Fibroblast of peridontal ligament (primary cell): ENCODE measurements around the gene SP140L.
"Not testable (repeated sequence)": the region's sequence is repeated elsewhere in the genome, so short reads cannot be mapped to it uniquely, and the experiment has no call there.

Experiments
- DNase-seq: peaks from one replicate; pipeline ENCODE4 v3.0.0-alpha.2; 2010; ENCODE audit errors: extremely low read depth

SP140L gene

GRCh38 chr2:230418341-230419016, 91.5 kb downstream of the SP140L start:
- peak; percentile 66 for DNase-seq

- no peak for DNase-seq
These were observed 92.2 kb downstream of the SP140L start for GRCh38 chr2:230419181-230419580.

- DNase-seq, result no peak
These were observed 95.2 kb downstream of the SP140L start for GRCh38 chr2:230422149-230422548.

GRCh38 chr2:230423851-230424458, 97.0 kb downstream of the SP140L start:
- DNase-seq, result peak; percentile 75

- no peak for DNase-seq
These were observed 98.4 kb downstream of the SP140L start for GRCh38 chr2:230425377-230425776.

DNA sequence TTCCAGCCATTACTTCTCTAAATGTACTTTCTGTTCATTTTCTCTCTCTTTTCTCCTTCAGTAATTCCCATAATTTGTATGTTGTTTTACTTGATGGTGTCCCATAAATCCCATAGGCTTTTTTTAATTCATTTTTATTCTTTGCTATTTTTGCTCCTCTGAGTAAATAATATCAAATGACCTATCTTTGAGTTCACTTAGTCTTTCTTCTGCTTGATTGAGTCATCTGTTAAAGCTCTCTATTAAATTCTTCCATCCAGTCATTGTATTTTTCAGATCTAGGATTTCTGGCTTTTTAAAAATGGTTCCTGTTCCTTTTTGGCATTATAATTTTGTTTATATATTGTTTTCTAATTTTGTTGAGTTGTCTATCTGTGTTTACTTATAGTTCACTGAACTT, 102.5 kb downstream of the SP140L start:
- no peak for DNase-seq

DNA sequence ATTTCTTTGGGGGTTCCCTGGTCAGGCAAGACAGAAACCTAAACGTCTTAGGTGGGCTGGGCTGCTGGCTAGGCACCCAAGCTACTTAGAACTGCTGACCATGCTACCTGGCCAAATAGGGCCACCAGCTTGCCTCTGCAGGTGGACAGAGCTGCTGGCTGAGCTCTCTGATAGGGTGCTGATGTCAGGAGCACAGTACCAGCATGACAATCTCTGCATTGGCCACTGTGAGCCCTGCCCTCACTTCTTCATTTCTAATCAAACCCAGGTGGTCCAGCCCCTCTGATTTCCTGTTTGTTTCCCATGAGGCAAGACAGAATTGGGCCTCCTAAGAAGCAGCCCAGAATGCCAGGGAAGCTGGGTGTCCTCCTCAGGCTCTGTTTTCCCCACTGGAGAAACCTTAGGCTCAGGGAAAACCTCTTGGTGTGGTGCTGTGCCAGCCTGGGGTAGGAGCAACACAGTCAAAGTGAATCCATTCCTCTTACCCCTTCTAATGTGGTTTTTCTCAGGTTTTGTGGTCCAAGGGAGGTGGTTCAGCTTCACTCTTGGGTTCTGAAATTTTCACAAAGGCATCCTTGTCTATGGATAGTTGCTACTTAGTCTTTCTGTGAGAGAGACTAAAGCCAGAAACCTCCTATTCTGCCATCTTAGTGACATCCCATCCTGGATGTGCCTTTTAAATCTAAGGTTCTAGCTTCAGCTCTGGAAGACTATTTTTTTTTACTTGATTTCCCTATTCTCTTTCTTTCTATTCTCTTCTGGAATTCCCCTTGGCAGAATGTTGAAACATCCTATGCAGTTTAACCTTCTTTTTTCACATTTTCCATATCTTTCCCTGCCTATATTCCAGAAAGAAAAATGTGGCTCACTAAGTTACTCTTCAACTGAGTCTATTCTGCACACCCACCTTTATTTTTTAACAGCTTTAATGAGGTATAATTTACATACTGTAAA, 104.2 kb downstream of the SP140L start:
- no peak for DNase-seq

- DNase-seq, result no peak
These were observed 107.8 kb downstream of the SP140L start for GRCh38 chr2:230434677-230435324.

DNA sequence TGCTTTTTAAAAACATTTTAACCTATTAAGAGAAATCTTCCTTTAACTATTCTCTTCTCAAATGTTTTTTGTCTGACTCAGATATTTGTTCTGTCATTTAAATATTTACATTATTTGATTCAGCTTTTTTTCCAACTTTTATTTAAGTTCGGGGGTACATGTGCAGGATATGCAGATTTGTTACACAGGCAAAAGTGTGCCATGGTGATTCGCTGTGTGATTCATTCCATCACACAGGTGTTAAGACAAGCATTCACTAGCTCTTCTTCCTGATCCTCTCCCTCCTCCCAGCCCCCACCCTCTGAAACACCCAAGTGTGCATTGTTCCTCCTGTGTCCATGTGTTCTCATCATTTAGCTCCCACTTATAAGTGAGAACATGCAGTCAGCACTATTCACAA, 108.4 kb downstream of the SP140L start:
- DNase-seq, result no peak

DNA sequence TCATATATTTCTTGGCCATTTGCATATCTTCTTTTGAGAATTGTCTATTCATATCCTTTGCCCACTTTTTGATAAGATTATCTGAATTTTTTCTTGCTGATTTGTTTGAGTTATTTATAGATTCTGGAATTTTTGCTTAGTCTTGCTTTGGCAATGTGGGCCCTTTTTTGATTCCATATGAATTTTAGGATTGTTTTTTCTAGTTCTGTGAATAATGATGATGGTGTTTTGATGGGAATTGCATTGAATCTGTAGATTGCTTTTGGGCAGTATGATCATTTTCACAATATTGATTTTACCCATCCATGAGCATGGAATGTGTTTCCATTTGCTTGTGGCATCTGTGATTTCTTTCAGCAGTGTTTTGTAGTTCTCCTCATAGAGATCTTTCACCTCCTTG, 112.1 kb downstream of the SP140L start:
- DNase-seq, result not testable (repeated sequence)

GRCh38 chr2:230439590-230439989, 112.6 kb downstream of the SP140L start:
- DNase-seq, result no peak

GRCh38 chr2:230441227-230441897, 114.4 kb downstream of the SP140L start:
- DNase-seq, result peak; percentile 94

GRCh38 chr2:230443541-230443940, 116.5 kb downstream of the SP140L start:
- peak; percentile 64 for DNase-seq

DNA sequence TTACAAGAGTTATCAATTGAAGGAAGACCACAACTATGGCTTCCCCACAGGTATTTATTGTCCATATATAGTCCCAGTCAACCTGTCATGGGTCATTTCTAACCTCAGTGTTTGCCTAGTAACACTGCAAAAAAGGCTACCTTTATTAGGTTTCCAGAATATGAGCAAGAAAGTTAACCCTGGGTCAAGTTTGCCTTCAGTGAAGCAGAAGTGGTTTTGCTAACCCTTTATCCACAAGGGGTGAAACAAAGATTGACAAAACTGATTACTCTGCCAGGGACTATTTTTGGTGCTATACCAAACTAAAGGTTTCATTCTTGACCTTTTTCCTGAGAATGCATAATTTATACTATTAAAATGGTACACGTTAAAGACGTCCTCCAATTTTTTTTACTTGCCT, 117.8 kb downstream of the SP140L start:
- no peak for DNase-seq

- no peak for DNase-seq
These were observed 120.0 kb downstream of the SP140L start for GRCh38 chr2:230447036-230447435.

DNA sequence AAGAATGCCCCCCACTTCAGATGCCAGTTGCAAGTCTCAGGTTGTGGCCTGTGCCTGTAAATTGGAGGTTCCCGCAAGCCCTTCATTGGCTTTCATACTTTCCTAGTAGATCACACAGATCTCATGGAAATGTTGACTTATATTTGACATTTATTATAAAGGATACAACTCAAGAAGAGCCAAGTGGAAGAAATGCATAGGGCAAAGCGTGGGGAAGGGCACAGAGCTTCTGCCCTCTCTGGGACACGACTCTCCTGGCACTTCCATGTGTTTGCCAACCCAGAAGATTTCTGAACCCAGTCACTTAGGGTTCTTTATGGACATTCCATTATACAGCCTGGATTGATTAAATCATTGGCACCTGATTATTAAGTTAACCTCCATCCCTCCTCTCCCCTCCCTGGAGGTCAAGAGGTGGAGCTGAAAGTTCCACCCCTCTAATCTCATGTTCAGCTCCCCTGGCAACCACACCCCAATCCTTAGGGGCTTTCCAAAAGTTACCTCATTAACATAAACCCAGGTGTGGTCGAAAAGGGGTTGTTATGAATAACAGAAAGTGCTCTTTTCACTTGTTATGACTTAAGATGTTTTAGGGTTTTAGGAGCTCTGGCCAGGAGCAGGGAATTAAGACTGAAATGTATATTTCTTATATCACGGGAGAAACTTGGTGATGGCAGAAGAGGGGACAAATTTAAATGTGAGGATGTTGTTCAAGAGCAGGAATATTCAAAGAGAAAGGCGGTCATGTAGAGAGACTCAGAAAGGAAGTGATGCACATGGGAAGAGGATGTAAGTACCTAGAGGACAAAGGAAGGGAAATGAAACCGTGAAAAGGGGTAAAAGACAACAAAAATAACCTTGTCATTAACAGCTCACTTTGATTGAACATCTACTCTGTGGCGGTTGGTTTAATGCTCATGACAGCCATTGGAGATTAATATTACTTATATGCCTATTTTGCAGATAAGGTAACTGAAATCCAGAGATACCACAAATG, 120.8 kb downstream of the SP140L start:
- DNase-seq, result no peak

- no peak for DNase-seq
These were observed 123.0 kb downstream of the SP140L start for GRCh38 chr2:230449901-230450467.

- no peak for DNase-seq
These were observed 126.0 kb downstream of the SP140L start for GRCh38 chr2:230453006-230453405.
